Mucosa of rectum (tissue), 2 donors: ENCODE measurements around the gene MAP2.
"Not testable (repeated sequence)": the region's sequence is repeated elsewhere in the genome, so short reads cannot be mapped to it uniquely, and the experiment has no call there.

Source experiments
- H3K27ac ChIP-seq, 2 donors: one replicate each; pipeline ENCODE4 v1.7.0; 2013; ENCODE audit warnings: inconsistent platforms in 2 of 2, low read depth in 2 of 2, low read length in 2 of 2
- H3K27me3 ChIP-seq, 2 donors: one replicate each; pipeline ENCODE4 v1.7.0; 2013; ENCODE audit warnings: low read length in 2 of 2; ENCODE audit not compliant: control insufficient read depth in 2 of 2, insufficient read depth in 2 of 2
- H3K36me3 ChIP-seq, 2 donors: one replicate each; pipeline ENCODE4 v1.7.0; 2013; ENCODE audit warnings: low read length in 2 of 2; ENCODE audit not compliant: control insufficient read depth in 2 of 2, insufficient read depth in 2 of 2
- H3K4me1 ChIP-seq, 2 donors: one replicate each; pipeline ENCODE4 v1.7.0; 2013; ENCODE audit warnings: low read length in 2 of 2, mild to moderate bottlenecking in 1 of 2; ENCODE audit not compliant: control insufficient read depth in 2 of 2, insufficient read depth in 2 of 2
- H3K4me3 ChIP-seq, 2 donors: one replicate each; pipeline ENCODE4 v1.7.0; 2013; ENCODE audit warnings: low read length in 2 of 2
- H3K9ac ChIP-seq, 2 donors: one replicate each; pipeline ENCODE4 v1.7.0; 2013; ENCODE audit warnings: low read length in 2 of 2, low read depth in 1 of 2, mild to moderate bottlenecking in 1 of 2
- H3K9me3 ChIP-seq, 2 donors: one replicate each; pipeline ENCODE4 v1.7.0; 2013; ENCODE audit warnings: low read length in 2 of 2; ENCODE audit not compliant: control insufficient read depth in 2 of 2
- donor health status: healthy.
- donor health status: Normal muscosa, but diverticular disease.

Gene MAP2

DNA sequence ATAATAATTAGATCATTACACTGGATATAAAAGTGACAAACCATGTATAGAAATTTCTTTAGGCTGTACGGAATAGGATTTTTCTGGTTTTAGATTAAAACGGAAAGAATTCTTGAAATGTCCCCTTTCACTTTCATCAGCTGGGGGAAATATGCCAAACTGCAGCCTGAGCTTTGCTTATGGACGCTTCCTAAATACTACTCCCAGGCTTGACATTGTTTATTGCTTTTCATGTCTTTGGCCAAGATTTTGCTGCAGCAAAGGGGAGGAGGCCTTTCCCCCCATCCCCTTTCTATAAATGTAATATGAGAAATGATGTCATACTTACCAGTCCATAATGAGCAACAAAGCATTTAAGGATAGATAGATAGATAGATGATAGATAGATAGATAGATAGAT is 158.4 kb downstream of the MAP2 start:
- Histone ChIP-seq H3K4me3 (no peak overlapping the region), H3K27ac (no peak overlapping the region), H3K36me3 (no peaks in the 10 kb centered on the region), H3K4me1 (no peaks in the 10 kb centered on the region), H3K9me3 (no peaks in the 10 kb centered on the region), H3K9ac (no peak overlapping the region), H3K27me3 (no peaks in the 10 kb centered on the region)

DNA sequence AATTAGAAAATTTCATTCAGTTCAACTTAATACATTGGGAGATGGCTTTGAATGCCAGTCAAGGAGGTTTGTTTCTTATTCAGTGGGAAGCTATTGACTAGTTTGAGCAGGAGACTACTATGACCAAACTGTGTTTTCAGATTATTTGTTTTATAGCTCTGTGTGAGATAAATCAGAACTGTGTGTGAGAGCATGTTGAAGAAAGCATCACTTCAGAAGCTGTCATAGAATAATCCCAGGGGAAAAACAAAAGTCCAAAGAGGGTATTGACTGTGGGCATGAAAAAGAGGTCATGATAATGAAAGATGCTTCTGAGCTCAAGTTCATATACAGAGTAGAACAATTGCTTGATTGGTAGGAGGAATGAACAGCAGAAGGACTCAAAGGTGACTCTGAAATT is 160.6 kb downstream of the MAP2 start:
- Histone ChIP-seq H3K27me3 (no peaks in the 10 kb centered on the region), H3K9ac (no peak overlapping the region), H3K27ac (no peak overlapping the region), H3K4me1 (no peaks in the 10 kb centered on the region), H3K9me3 (no peaks in the 10 kb centered on the region), H3K36me3 (no peaks in the 10 kb centered on the region), H3K4me3 (no peak overlapping the region)

DNA sequence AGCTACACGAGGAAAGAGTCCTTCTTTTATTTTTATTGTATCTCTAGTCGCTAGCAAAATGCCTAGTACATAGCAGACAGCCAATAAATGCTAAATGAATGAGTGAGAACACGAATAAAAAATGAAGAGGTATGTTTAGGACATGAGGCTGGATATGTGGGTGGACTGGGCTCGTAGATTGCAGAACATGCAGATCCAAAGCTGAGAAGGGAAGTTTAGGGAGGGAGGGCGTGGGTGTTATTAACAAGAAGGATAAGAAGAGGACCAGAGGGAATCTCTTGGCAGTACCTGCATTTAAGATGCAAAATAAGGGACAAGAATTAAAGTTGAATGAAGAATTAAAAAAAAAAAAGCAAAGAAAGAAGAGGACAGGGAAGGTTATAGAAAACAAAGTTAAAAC is 161.1 kb downstream of the MAP2 start:
- no peak overlapping the region for H3K9ac ChIP-seq
- no peaks in the 10 kb centered on the region for H3K4me1 ChIP-seq
- H3K9me3 ChIP-seq: no peaks in the 10 kb centered on the region
- no peaks in the 10 kb centered on the region for H3K36me3 ChIP-seq
- no peaks in the 10 kb centered on the region for H3K27me3 ChIP-seq
- H3K4me3 ChIP-seq: no peak overlapping the region
- H3K27ac ChIP-seq: no peak overlapping the region

DNA sequence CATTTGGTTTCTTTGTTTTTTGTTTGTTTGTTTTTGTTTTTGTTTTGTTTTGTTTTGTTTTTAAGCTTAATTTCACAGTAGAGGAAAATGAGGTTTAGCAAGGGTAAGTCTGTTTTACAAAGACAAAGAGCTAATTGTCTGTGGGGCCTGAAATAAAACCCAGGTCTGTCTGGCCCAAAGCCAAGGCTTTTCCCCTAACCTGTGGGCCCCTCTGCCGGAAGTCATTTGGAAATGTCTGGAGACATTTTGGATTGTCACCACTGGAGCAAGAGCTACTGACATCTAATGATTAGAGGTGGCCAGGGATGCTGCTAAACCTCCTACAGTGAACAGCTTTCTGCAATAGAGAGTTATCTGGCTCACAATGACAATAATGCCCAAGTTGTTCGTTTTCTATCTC is 167.2 kb downstream of the MAP2 start:
- Histone ChIP-seq H3K4me3 (no peak overlapping the region), H3K9ac (no peak overlapping the region), H3K27me3 (no peaks in the 10 kb centered on the region), H3K4me1 (no peaks in the 10 kb centered on the region), H3K27ac (no peak overlapping the region), H3K9me3 (no peaks in the 10 kb centered on the region), H3K36me3 (no peaks in the 10 kb centered on the region)

DNA sequence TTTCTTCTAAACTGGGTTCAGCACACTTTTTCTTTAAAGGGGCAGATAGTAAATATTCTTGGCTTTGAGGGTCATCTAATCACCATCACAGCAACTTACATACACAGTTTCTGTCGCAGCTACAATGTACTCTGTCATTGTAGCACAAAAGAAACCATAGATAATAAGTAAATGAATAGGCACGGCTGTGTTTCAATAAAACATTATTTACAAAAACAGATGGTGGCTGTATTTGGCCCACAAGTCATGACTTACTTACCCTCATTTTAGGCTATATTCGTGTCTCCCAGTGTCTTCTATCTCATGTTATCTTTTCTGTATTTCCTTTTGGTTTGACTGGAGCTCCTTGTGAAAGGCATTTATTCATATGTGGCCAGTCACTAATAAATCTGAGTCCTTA is 168.3 kb downstream of the MAP2 start:
- H3K9ac ChIP-seq: no peak overlapping the region
- no peaks in the 10 kb centered on the region for H3K36me3 ChIP-seq
- no peaks in the 10 kb centered on the region for H3K27me3 ChIP-seq
- no peaks in the 10 kb centered on the region for H3K4me1 ChIP-seq
- H3K27ac ChIP-seq: no peak overlapping the region
- no peaks in the 10 kb centered on the region for H3K9me3 ChIP-seq
- no peak overlapping the region for H3K4me3 ChIP-seq

DNA sequence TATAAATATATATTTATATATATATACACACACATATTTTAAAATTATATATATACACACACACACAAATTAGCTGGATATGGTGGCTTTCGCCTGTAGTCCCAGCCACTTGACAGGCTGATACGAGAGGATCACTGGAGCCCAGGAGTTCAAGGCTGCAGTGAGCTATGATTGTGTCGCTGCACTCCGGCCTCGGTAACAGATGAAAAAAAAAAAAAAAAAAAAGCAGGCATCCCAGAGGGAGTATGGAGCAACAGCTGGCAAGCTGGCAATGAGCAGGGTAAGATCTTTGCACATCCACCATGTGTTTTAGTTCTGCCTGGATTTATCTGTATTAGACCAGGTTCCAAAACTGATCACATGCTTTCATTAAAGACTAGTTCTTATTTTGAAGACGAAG is 170.1 kb downstream of the MAP2 start:
- H3K27me3 ChIP-seq: no peaks in the 10 kb centered on the region
- H3K9me3 ChIP-seq: no peaks in the 10 kb centered on the region
- H3K9ac ChIP-seq: no peak overlapping the region
- no peak overlapping the region for H3K4me3 ChIP-seq
- H3K36me3 ChIP-seq: no peaks in the 10 kb centered on the region
- H3K4me1 ChIP-seq: no peaks in the 10 kb centered on the region
- no peak overlapping the region for H3K27ac ChIP-seq

DNA sequence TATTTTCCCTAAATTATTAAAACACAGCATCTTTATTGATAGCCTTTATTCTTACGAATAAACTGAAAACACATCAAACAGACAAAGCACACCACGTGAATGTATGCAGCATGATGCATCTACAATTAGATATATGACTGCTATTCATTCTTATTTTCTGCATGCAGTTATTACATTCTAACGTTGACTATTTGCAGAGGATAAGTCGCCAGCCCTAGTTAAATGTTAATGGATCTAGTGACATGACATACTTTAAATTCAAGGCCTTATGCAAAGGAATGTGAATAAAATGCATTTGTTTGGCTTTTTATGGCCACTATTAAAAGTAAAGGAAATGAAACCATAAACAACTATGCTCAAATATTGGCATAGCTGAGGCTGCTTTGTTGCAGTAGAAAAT is 172.4 kb downstream of the MAP2 start:
- H3K4me1 ChIP-seq: no peaks in the 10 kb centered on the region
- no peak overlapping the region for H3K27ac ChIP-seq
- H3K36me3 ChIP-seq: no peaks in the 10 kb centered on the region
- no peaks in the 10 kb centered on the region for H3K27me3 ChIP-seq
- H3K4me3 ChIP-seq: no peak overlapping the region
- H3K9ac ChIP-seq: no peak overlapping the region
- no peaks in the 10 kb centered on the region for H3K9me3 ChIP-seq

DNA sequence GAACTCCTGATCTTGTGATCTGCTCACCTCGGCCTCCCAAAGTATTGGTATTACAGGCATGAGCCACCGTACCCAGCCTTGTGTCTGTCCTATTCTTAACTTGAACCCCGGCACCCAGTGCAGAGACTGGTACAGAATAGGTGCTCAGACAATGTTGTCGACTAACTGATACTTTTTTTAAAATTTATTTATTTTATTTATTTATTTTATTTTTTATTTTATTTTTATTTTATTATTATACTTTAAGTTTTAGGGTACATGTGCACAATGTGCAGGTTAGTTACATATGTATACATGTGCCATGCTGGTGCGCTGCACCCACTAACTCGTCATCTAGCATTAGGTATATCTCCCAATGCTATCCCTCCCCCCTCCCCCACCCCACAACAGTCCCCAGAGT is 174.4 kb downstream of the MAP2 start:
- H3K4me1 ChIP-seq, H3K9ac ChIP-seq: not testable (repeated sequence)

DNA sequence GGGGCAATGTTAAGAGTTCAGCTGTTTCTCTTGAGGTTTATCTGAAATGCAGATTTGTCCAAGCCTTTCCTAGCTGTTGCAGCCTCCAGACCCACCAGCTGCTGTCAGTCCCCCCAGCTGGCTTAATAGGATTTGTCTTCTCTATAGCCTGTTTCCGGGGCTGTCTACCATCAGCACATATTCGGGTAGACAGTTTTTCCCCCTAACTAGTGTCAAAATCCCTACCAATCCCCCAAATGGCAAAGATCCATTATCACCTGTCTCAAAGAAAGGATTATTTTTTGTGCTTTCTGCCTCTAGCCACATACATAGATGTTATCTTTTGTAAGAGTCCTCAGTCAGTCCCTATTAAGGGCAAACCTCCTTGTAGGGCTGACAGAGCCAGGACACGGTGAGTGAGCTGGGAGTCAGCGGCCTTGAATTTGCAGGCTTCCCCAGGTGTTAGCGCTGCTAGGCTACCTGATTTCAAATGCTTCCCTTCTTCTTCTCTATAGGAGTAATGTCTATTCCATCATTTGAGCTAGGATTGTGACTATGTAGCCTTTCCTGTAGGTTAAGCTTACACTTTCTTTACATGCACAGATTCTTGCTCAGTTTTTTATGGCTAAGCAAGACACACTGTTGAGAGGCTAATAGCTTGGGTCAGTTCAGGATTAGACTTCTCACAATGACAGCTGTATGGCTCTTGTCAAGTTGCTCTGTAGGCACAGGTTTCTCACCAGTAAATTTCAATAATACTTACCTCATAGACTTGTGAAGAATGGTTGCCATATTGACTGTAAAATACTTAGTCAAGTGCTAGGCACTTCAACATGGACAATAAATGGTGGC is 176.7 kb downstream of the MAP2 start:
- H3K9ac ChIP-seq: no peak overlapping the region
- no peaks in the 10 kb centered on the region for H3K9me3 ChIP-seq
- H3K27me3 ChIP-seq: no peaks in the 10 kb centered on the region
- H3K27ac ChIP-seq: no peak overlapping the region
- no peaks in the 10 kb centered on the region for H3K36me3 ChIP-seq
- no peaks in the 10 kb centered on the region for H3K4me1 ChIP-seq
- no peak overlapping the region for H3K4me3 ChIP-seq

More for the DNA sequence above, 174.4 kb downstream of the MAP2 start:
- not testable (repeated sequence) for H3K9me3 ChIP-seq, H3K27me3 ChIP-seq, H3K27ac ChIP-seq, H3K4me3 ChIP-seq, H3K36me3 ChIP-seq

DNA sequence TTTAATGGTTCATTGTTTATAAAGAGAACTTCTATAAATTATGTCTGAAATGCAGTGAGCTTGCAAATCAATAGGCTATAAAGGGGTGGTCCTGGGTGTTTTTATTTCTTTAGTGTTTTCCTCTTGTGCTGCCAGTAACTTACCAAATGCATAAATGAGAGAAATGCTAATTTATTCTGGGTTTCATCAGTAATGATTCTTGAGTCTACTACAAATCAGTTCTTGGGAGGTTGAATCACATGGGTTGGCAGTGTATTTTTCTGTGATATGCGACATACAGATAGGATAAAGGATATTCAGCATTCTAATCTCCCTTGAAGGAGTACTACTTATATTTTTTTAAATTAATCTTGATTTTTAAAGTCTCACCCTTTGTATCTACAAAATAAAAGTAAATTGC is 177.7 kb downstream of the MAP2 start:
- no peak overlapping the region for H3K9ac ChIP-seq
- no peaks in the 10 kb centered on the region for H3K9me3 ChIP-seq
- no peaks in the 10 kb centered on the region for H3K4me1 ChIP-seq
- H3K36me3 ChIP-seq: no peaks in the 10 kb centered on the region
- no peak overlapping the region for H3K4me3 ChIP-seq
- H3K27me3 ChIP-seq: no peaks in the 10 kb centered on the region
- H3K27ac ChIP-seq: no peak overlapping the region
